ENCODE data around the gene MKLN1.
"Not testable (repeated sequence)": the region's sequence is repeated elsewhere in the genome, so short reads cannot be mapped to it uniquely, and the experiment has no call there.

MKLN1 gene

DNA sequence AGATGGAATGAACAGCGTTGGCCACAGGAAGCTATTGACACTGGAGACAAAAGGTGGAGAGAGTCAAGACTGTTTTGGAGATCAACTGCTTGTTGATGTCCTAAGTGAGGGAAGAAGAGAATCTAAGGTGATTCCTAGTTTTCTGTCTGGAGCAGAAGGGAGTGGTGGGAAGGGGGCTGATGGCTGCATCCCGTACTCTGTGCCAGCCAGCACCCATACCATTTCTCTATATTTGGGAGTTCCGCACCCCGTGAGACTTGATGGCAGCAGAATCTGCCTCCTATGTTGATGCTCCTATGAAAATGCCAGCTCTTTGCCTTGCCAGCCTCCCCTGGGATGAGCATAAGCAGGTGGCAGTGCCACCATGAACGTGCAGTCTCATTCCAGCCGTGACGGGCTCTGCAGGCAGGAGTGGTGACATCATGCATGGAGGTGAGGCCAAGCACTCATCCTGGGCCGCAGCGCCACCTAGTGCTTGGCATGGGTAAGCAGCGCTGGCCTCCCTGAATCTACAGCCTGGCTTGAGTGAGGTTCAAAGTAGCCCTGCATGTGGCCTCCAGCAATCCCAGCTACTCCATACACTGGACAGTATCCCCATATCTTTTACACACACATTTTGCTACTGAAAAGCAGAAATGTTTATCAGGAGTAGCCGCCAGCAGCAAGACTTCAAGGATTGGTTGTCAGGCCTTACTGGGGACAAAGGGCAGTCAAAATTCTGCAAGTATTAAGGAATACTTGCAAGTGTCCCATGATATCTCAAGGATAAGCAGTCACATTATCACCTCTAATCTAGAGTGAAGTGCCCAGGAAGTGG, 185.8 kb downstream of the MKLN1 start:
- H3K4me3 ChIP-seq (ENCODE audit: low read depth, low read length) = no peak overlapping the region

DNA sequence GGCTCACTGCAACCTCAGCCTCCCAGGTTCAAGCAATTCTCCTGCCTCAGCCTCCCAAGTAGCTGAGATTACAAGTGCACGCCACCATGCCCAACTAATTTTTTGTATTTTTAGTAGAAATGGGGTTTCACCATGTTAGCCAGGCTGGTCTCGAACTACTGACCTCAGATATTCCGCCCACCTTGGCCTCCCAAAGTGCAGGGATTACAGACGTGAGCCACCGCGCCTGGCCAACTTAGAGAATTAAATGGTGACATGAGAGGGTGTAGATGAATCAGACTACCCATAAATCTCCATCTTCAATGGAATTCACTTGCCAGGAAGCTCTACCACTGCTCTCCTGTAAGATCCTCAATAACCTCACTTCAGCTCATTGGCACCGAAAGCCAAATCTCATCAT, 187.8 kb downstream of the MKLN1 start:
- not testable (repeated sequence) for H3K4me3 ChIP-seq (ENCODE audit: low read depth, low read length)

DNA sequence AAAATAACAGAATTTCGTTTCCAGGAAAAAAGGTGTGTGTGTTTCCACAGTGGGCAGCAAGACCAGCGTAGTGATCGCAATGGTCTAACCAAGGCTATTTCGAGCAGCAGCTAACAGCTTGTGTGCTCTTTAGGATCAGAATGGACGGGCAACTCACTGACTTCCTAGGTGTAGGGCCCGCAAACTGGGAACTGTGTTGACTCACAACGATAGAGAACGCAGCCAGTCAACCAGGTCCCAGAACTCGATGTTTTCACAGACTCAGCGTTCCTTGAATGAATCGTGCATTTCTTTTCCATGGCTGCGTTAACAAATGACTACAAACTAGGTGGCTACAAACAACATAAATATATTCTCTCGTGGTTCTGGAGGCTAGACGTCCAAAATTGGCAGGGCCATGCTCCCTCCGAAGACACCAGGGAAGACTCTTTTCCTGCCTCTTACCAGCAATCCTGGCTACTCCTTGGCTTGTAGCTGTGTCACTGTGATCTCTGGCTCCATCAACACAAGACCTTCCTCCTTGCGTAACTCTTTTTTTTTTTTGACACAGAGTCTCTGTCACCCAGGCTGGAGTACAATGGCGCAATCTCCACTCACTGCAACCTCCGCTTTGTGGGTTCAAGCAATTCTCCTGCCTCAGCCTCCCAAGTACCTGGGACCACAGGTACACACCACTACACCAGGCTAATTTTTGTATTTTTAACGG, 189.7 kb downstream of the MKLN1 start:
- H3K4me3 ChIP-seq (ENCODE audit: low read depth, low read length) = no peak overlapping the region

DNA sequence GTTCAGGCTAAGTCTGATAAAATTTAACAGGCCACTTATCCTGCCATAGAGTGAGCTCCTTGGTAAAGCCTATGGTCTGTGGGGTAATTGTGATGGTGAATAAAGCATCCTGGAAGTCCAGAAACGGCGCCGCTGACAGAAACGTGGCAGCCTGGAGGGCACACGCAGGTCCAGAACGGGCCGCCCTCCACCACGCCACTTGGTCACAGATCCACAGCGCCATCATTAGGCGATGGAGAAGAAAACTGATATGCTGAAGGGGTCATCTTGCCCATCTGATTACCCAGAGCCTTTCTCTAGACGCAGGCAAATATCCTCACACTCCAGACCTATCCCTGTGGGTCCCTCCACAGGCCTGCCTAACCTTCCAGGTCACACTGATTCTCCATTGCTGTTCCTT, 190.9 kb downstream of the MKLN1 start:
- H3K4me3 ChIP-seq (ENCODE audit: low read depth, low read length) = no peak overlapping the region

DNA sequence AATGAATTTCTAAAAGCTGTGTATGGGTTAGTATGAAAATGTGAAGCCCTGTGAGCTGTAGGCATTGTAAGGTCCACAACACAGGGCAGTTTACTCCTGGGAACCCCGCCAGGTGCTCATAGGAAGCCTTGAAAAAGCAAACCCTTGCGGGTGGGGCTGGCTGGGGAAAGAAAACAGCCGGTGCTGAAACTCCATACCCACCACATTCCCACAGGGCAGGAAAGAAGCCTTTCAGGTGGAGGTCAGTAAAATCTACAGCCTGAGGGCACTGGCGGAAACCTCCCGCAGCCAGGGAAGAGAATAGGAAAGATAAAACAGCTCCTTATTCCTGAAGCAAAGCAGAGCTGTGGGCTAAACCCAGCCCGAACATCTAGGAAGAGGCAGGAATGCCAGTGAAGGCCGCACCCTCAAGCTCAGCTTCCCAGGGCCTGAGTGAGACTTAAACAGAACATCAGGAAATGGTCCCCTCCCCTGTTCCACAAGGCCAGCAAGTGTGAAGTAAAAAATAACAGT, 194.0 kb downstream of the MKLN1 start:
- no peak overlapping the region for H3K4me3 ChIP-seq (ENCODE audit: low read depth, low read length)

DNA sequence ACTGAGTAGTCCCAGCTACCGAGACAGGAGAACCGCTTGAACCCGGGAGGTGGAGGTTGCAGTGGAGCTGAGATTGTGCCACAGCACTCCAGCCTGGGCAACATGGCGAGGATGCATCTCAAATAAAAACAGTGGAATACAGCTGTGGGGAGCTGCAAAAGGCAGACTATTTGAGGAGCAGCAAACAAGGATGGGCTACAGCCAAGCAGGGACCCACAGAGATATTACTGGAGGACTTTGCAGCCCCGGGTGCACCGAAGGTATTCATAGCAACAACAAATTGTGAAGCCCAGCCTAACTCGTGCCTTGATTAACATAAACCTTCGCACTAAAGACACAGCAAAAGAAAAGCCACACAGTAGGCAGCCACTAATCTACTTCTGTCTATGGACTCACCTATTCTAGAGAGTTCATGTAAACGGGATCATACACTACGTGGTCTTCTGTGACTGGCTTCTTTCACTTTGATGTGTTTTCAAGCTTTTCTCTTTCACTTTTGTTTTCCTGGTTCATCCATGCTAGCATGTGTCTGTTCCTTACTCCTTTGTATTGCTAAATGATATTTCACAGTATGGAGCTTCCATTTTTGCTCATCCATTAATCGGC, 194.8 kb downstream of the MKLN1 start:
- no peak overlapping the region for H3K4me3 ChIP-seq (ENCODE audit: low read depth, low read length)

DNA sequence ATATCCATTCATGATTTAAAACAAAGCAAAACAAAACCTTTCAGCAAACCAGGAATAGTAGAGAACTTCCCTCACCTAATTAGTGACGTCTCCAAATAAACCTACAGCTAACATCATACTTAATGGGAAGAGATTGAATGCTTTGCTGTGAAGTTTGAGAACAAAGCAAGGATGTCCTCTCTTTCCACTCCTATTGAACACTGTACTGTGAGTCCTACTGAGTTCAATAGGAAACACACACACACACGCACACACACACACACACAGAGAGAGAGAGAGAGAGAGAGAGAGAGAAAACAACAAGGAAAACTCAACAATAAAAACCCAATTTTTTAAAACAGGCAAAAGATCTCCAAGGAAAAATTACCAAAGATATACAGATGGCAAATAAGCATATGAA, 196.4 kb downstream of the MKLN1 start:
- H3K4me3 ChIP-seq (ENCODE audit: low read depth, low read length) = no peak overlapping the region

DNA sequence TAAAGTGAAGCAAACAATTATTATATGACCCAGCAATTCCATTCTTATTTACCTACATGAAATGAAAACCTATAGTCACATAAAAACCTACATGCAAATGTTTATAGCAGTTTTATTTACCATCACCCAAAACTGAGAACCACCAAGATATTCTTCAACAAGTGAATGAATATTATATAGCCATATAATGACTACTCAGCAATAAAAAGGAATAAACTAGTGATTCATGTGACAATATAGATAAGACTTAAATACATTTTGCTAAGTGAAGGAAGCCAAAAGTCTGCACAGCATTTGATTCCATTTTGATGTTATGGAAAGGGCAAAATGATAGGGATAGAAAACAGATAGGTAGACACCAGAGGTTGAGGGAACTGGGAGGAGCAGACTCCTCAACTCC, 197.0 kb downstream of the MKLN1 start:
- H3K4me3 ChIP-seq (ENCODE audit: low read depth, low read length) = no peak overlapping the region

DNA sequence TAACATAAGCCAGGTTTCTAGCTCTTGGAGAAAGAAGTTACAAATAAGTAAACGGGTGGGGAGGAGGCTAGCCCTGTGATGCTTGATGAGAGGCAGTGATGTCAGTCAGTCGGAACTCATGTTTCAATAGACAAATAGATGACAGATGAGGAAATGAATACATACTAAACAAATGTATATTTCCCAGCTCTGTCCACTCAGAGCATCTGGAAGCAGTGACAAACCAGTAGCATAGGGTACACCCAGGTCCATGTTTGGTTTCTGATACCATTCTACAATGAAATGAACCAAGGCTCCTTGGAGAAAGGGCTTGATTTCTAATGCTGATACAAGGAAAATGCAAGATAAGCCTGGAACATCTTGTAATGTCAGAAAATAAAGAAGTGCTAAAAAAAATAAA, 198.1 kb downstream of the MKLN1 start:
- H3K4me3 ChIP-seq (ENCODE audit: low read depth, low read length) = no peak overlapping the region

DNA sequence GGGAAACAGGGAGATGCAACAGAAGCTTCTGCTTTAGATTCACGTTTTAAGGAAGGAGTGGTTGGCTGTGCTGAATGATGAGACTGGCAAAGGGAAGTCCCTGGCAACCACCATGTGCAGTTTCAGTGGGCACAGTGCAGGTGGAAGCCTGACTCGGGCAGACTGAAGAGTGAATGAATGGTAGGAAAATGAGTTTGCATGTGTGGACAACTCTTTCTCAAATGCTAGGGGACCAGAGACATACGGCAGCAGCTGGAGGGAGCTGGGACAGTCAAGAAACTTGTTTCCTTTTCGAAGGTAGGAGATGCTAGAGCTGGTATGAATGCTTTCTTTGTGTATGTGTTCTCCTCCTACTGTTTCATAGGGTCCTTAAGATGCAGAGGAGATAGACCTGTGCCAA, 199.8 kb downstream of the MKLN1 start:
- no peak overlapping the region for H3K4me3 ChIP-seq (ENCODE audit: low read depth, low read length)

DNA sequence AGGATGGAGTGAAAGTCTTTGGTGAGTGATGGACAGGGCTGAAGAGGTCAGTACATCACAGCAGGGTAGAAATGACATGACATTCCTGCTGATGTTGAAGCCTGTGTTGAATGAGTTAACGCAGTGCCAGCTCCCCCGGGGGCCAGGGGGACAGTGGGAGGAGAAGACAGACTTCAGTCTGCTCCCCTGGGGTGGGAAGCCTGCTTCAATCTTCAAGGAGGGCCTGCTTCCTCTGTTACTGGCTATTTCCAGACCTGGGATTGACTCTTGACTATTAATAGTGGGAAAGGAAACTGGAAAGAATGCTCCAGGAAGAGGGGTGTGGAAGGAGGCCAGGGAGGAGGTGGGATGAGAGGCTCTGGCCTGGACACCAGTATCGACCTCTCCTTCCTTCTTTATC, 201.5 kb downstream of the MKLN1 start:
- H3K4me3 ChIP-seq (ENCODE audit: low read depth, low read length) = no peak overlapping the region

DNA sequence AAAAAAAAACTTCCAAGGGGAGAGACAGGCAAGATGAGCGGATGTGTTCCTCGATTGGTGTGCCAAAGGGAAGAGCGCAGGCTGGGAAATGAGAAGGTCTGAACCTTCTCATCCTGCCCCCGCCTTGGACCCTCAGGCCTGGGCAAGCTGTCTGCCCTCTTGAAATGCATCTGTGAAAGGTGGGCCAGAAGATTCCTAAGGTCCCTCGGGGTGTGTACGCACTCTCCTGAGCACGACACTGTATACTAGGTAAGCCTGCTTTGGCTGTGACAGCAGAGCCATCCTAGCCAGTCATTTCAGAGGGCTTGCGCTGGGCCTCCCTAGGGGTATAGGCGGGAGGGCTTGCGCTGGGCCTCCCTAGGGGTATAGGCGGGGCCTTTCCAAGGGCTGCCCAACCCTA, 201.9 kb downstream of the MKLN1 start:
- no peak overlapping the region for H3K4me3 ChIP-seq (ENCODE audit: low read depth, low read length)

DNA sequence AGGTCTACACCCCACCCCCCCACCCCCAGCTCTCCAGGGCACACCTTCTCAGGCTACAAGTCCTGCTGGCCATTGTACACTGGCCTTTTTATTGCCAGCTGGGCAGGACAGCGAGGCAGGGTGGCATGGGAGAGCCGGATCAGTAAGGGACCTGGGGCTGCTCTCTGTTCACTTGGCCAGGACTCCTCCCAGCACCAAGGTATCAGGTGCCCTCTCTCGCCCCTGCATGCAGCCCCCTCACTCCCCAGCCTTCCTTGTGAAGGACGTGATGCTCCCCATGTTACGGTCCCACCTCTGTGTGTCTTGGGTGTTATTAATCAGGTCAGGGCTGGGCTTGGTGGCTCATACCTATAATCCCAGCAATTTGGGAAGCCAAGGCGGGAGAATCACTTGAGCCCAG, 202.5 kb downstream of the MKLN1 start:
- no peak overlapping the region for H3K4me3 ChIP-seq (ENCODE audit: low read depth, low read length)

DNA sequence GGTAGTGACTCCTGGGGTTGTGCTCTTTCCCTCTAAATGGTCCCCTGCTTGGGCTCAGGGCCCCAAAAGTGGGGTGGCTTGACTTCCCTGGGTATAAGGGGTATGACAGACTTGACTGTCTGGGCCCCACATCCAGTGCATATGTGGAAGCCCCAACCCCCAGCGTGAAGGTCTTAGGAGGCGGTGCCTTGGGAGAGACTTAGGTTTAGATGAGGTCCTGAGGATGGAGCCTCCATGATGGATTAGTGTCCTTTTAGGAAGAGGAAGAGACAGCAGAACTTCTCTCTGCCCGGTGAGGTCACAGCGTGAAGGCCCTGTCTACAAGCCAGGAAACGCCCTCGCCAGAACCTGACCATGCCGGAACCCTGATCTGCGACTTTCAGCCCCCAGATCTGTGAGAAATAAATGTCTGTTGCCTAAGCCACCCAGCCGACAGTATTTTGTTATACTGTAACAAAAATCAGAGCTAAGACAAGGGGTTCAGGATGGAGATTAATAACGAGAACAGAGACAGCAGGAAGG, 205.0 kb downstream of the MKLN1 start:
- no peak overlapping the region for H3K4me3 ChIP-seq (ENCODE audit: low read depth, low read length)

DNA sequence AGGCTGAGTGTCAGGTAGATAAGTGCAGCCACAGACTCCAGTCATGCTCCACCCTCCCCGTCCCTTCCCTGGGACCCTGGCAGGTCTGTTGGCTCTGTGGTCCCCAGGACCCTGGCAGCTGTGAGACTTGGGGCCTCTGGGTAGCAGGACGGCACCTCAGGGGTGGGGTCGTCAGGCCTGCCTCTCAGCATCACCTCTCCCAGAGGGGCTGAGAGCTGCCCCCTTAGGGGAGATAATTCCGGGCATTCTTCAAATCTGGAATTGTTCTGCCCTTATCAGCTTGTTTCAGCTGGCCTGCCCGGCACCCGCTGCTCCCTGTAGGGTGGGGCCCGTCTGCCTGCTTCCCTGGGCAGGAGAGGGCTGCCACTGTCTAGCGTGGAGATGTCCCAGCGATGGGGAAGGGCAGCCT, 205.5 kb downstream of the MKLN1 start:
- no peak overlapping the region for H3K4me3 ChIP-seq (ENCODE audit: low read depth, low read length)

DNA sequence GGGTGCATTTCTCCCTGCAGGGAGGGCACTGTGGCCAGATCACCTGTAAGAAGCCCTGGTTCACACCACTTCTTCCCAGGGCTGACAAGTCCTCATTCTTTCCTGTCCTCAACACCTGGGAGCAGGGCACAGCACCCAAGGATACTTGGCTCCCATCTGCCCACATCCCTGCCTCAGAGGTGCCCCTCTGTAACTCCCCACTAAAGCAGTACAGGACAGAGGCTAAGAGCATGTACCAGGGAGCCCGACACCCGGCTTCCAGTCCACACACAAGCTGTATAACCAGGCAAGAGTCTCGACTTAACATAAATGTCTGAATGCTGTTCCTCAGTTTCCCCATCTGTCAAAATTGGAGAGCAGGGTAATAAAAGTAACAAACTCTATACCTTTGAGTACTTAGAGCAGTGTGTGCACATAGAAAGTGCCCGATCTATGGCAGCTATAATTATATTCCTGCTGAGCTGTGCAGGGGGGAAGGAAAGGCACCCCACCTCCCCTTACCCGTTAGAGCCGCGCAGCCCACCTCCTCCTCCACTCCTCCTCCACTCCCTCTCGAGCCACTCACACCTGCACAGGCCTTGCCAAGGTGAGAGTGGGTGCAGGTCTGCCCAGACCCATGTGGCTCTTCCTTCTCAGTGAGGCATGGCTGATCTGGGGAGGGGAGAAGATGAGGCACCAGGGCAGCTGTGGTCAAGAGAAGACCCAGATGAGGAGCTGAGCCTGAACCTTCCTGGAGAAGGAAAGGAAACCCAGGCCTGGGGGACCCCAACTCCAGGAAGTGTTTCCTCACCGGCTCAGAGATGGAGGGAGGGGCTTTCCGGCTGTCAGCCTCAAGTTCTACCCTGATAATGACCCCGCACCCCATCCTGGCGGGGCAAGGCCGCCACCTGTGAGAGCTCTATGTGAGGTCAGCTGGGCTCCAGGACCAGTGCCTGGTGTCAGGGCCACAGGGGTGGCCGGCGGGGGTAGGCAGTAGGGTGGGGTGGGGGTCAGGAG, 206.2 kb downstream of the MKLN1 start:
- no peak overlapping the region for H3K4me3 ChIP-seq (ENCODE audit: low read depth, low read length)

DNA sequence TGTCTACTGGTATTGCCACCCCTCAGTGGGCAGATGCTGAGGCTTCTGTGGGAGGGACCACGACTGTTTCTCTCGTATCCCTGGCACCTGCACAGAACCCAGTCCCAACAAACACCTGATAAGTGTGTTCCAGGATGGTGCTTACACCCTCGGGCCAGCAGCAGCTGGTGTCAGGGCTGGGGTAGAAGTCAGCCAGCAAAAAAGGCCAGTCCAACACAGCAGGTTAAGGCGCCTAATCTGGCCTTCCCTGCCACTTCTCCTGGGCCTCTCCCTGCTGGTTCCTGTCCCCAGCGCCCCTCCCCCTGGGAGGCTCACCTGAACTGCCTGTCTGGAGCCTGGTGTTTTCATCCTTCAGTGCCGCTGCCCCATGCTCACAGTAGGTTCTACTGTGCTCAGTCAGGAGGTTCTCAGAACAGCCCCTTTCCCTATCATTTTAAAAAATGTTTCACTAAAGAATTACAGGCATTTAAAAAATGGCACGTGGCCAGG, 208.7 kb downstream of the MKLN1 start:
- no peak overlapping the region for H3K4me3 ChIP-seq (ENCODE audit: low read depth, low read length)

DNA sequence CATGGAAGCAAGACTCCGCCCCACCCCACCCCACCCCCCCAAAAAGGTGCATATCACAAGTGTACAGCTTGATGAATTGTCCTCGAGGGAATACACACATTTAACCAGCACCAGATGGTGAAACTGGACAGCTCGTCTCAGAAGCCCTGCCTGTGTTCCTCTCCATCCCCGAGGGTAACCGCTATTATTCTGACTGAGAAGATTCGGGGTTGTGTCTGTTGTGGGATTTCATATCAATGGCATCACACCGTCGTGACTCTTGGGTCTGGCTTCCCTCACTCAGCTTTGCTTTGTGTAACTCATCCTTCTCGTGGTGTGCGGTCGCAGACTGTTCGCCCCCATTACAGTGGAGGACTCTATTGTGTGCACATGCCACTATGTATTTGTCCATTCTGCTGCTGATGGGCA, 209.9 kb downstream of the MKLN1 start:
- no peak overlapping the region for H3K4me3 ChIP-seq (ENCODE audit: low read depth, low read length)

DNA sequence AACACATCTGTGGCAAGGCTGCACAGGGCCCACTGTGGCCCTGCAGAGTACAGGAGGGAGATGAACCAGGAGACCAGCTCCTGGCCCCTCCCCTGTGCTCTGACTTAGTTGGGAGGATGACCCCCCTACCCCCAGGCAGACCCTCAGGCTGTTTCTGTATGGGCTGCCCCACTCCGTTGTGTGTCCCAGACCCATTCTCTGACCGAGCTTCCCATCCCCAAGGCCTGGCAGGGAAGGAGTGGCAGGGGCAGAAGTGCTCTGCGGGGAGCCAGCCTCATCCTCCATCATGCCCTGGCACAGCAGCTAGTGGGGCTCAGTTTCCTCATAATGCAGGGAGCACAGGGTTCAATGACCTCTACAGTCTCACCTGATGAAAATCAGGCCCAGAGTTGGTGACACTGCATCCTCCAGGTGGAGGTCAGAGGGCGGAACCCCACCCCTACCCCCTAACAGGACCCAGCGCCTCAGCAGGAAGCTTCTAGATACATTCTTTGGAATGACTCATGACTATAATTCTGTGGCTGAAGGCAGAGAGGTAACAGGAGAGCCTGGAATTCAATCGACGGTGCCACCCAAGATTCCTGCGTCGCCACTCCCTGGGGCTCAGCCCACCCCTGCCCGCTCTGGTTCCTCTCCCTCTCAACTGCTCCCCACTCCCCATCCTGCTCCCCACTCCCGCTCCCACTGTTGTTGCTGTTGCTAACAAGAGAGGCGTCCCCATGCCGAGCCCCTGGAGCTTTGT, 210.6 kb downstream of the MKLN1 start:
- H3K4me3 ChIP-seq (ENCODE audit: low read depth, low read length) = no peak overlapping the region

DNA sequence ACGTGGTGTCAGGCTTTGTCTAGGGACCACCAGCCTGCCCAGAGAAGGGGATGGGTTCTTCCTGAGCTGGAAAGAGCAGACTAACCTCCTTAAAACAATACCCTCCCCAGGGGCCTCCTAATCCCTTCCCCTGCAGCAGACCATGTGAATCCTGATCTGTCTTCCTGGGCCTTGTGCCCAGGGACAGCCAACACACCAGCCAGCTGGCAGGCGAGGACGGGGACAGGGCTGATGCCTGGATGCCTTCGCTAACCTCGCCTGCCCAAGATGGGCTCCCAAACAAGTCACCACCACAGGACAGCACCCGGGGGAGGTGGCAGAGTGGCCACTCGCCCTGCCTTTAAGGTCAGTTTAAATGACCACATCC, 211.1 kb downstream of the MKLN1 start:
- no peak overlapping the region for H3K4me3 ChIP-seq (ENCODE audit: low read depth, low read length)
